Measurements from ENCODE around the gene KRT9.

KRT9 gene

GRCh38 chr17:41528959-41529353, 42.9 kb downstream of the KRT9 start:
- H3K36me3 ChIP-seq (ENCODE audit: insufficient read depth, low read length) = no peaks in the 10 kb centered on the region
- H3K9ac ChIP-seq (ENCODE audit: low read length) = no peak overlapping the region
- H2AFZ ChIP-seq (ENCODE audit: low read length) = no peak overlapping the region
- no peaks in the 10 kb centered on the region for H3F3A ChIP-seq (ENCODE audit: insufficient read depth, low read length)
- H3K9me2 ChIP-seq (ENCODE audit: low read depth, low read length) = no peaks in the 10 kb centered on the region
- no peaks in the 10 kb centered on the region for H3K4me1 ChIP-seq (ENCODE audit: insufficient read depth, low read length, severe bottlenecking)
- H3K27me3 ChIP-seq (ENCODE audit: insufficient read depth, low read length) = no peaks in the 10 kb centered on the region
- H3K4me3 ChIP-seq (ENCODE audit: low read depth, low read length, poor library complexity, severe bottlenecking) = no peak overlapping the region
- no peak overlapping the region for H3K4me2 ChIP-seq (ENCODE audit: low read length)
- no peaks in the 10 kb centered on the region for H3K9me3 ChIP-seq (ENCODE audit: low read length)
- no peaks in the 10 kb centered on the region for H3K79me2 ChIP-seq (ENCODE audit: insufficient read depth, low read length)
- TF ChIP-seq EZH2 (IDR thresholded peaks at IDR 0.05; ENCODE audit: borderline replicate concordance, low read length) (no peak), CTCF (IDR thresholded peaks at IDR 0.05; ENCODE audit: low read length) (no peak)
- H4K20me1 ChIP-seq (ENCODE audit: insufficient read depth, low read length) = no peaks in the 10 kb centered on the region
- no peak overlapping the region for H3K27ac ChIP-seq (ENCODE audit: low read depth, low read length, poor library complexity, severe bottlenecking)

GRCh38 chr17:41527063-41528023, 44.5 kb downstream of the KRT9 start:
- Histone ChIP-seq H3K9me2 (ENCODE audit: low read depth, low read length) (no peaks in the 10 kb centered on the region), H3K9me3 (ENCODE audit: low read length) (no peaks in the 10 kb centered on the region), H3K27ac (ENCODE audit: low read depth, low read length, poor library complexity, severe bottlenecking) (no peak overlapping the region), H3K27me3 (ENCODE audit: insufficient read depth, low read length) (0 out of 2 replicates have a peak, but pooled peaks cover 3% of the 10 kb centered on the region), H3K4me3 (ENCODE audit: low read depth, low read length, poor library complexity, severe bottlenecking) (no peak overlapping the region), H3K36me3 (ENCODE audit: insufficient read depth, low read length) (no peaks in the 10 kb centered on the region), H3K9ac (ENCODE audit: low read length) (no peak overlapping the region), H3K4me2 (ENCODE audit: low read length) (no peak overlapping the region), H3K79me2 (ENCODE audit: insufficient read depth, low read length) (no peaks in the 10 kb centered on the region), H3K4me1 (ENCODE audit: insufficient read depth, low read length, severe bottlenecking) (no peaks in the 10 kb centered on the region), H2AFZ (ENCODE audit: low read length) (no peak overlapping the region), H3F3A (ENCODE audit: insufficient read depth, low read length) (no peaks in the 10 kb centered on the region), H4K20me1 (ENCODE audit: insufficient read depth, low read length) (no peaks in the 10 kb centered on the region)
- TF ChIP-seq EZH2 (IDR thresholded peaks at IDR 0.05; ENCODE audit: borderline replicate concordance, low read length) = no peak
- TF ChIP-seq CTCF (IDR thresholded peaks at IDR 0.05; ENCODE audit: low read length) = no peak

- 0 out of 2 replicates have a peak, but pooled peaks cover 3% of the 10 kb centered on the region for H3K27me3 ChIP-seq (ENCODE audit: insufficient read depth, low read length)
Observed at GRCh38 chr17:41524261-41524660, 47.6 kb downstream of the KRT9 start.

More at GRCh38 chr17:41524261-41524660, 47.6 kb downstream of the KRT9 start:
- Histone ChIP-seq H3K9me3 (ENCODE audit: low read length) (no peaks in the 10 kb centered on the region), H3K27ac (ENCODE audit: low read depth, low read length, poor library complexity, severe bottlenecking) (no peak overlapping the region), H3K4me2 (ENCODE audit: low read length) (no peak overlapping the region), H3K9me2 (ENCODE audit: low read depth, low read length) (no peaks in the 10 kb centered on the region), H3K9ac (ENCODE audit: low read length) (no peak overlapping the region), H2AFZ (ENCODE audit: low read length) (no peak overlapping the region), H3F3A (ENCODE audit: insufficient read depth, low read length) (no peaks in the 10 kb centered on the region), H3K79me2 (ENCODE audit: insufficient read depth, low read length) (no peaks in the 10 kb centered on the region), H3K4me3 (ENCODE audit: low read depth, low read length, poor library complexity, severe bottlenecking) (no peak overlapping the region), H4K20me1 (ENCODE audit: insufficient read depth, low read length) (no peaks in the 10 kb centered on the region), H3K36me3 (ENCODE audit: insufficient read depth, low read length) (no peaks in the 10 kb centered on the region), H3K4me1 (ENCODE audit: insufficient read depth, low read length, severe bottlenecking) (no peaks in the 10 kb centered on the region)
- TF ChIP-seq EZH2 (IDR thresholded peaks at IDR 0.05; ENCODE audit: borderline replicate concordance, low read length) (no peak), CTCF (IDR thresholded peaks at IDR 0.05; ENCODE audit: low read length) (no peak)
